Duodenal mucosa (tissue), 2 donors: ENCODE results near the gene SMIM23.

ENCODE experiments used
- H3K27ac ChIP-seq: one replicate; pipeline ENCODE4 v1.7.0; 2013; ENCODE audit warnings: low read depth, low read length
- H3K27me3 ChIP-seq, 2 donors: one replicate each; pipeline ENCODE4 v1.7.0; 2013; ENCODE audit warnings: low read length in 2 of 2, control low read depth in 1 of 2; ENCODE audit not compliant: insufficient read depth in 2 of 2, control insufficient read depth in 1 of 2
- H3K36me3 ChIP-seq, 2 donors: one replicate each; pipeline ENCODE4 v1.7.0; 2013; ENCODE audit warnings: low read length in 2 of 2, control low read depth in 1 of 2; ENCODE audit not compliant: insufficient read depth in 2 of 2, control insufficient read depth in 1 of 2
- H3K4me1 ChIP-seq, 2 donors: one replicate each; pipeline ENCODE4 v1.7.0; 2013; ENCODE audit warnings: low read length in 2 of 2, control low read depth in 1 of 2; ENCODE audit not compliant: insufficient read depth in 2 of 2, control insufficient read depth in 1 of 2
- H3K4me3 ChIP-seq, 2 donors: one replicate each; pipeline ENCODE4 v1.7.0; 2013; ENCODE audit warnings: low read length in 2 of 2, low read depth in 1 of 2
- H3K9ac ChIP-seq, 2 donors: one replicate each; pipeline ENCODE4 v1.7.0; 2013; ENCODE audit warnings: low read length in 2 of 2, low read depth in 1 of 2
- H3K9me3 ChIP-seq, 2 donors: one replicate each; pipeline ENCODE4 v1.7.0; 2013; ENCODE audit warnings: low read length in 2 of 2, control low read depth in 1 of 2; ENCODE audit not compliant: control insufficient read depth in 1 of 2

The SMIM23 gene

DNA sequence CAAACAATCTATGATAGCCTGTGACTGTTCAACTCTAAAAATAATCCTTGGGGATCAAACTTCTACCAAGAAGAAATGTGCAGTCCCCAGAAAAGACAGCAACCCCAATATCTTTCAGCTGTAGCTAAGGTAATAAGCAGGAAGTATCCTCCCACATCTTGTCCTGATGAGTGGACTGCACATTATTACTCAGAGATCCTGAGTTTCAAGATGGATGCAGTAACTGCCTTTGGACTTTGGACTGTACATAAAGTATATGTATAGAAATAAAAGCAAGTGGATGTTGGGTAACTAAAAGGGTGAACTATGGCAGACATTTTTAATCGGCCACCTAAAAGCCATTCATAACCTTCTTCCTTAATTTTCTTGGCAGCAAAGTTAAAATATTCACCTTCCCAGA lies 45.1 kb downstream of the SMIM23 start:
- no peaks in the 10 kb centered on the region for H3K27me3 ChIP-seq
- H3K27ac ChIP-seq: no peak overlapping the region
- H3K4me1 ChIP-seq: no peaks in the 10 kb centered on the region
- no peak overlapping the region for H3K9ac ChIP-seq
- no peaks in the 10 kb centered on the region for H3K36me3 ChIP-seq
- no peak overlapping the region for H3K4me3 ChIP-seq
- H3K9me3 ChIP-seq: peaks cover 5 to 10% of the 10 kb centered on the region in 2 donors

DNA sequence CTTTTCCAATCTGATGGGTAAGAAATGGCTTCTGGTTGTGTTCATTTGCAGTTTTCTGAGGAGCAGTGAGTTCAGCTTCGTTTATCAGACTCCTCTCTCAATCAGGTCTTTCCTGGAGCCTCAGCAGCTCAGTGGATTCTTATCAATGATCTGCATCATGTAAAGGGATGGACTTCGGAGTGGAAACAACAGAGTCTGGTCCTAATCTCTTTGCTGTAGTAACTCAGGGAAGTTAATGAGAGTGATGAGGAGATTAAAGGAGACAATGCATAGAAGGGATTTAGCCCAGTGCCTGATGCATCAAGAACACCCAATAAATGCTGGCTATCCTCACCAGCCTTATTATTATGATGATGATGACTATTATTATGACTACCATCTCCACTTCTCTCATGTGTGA lies 47.2 kb downstream of the SMIM23 start:
- Histone ChIP-seq H3K27ac (no peak overlapping the region), H3K9ac (no peak overlapping the region), H3K4me1 (no peaks in the 10 kb centered on the region), H3K36me3 (no peaks in the 10 kb centered on the region), H3K27me3 (no peaks in the 10 kb centered on the region), H3K4me3 (no peak overlapping the region), H3K9me3 (peaks cover 5 to 10% of the 10 kb centered on the region in 2 donors)

DNA sequence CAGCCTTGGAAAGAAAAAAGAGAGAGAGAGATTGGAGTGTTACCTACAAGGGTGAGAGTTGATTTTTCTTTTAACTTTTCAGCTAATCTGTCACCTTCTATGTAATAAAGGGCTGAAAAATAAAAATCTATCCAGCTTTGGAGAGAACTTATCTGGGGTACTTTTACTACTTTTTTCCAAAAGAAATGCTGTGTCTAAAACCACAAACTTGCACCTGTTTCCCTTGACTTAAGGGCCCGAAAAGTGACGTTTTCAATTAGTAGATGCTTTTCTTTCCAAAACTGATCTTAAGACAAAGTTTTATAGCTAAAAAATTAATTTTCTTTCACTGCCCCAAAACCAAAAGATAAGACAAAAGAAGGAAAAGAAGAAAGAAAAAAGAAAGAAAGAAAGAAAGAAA lies 48.8 kb downstream of the SMIM23 start:
- no peak overlapping the region for H3K4me3 ChIP-seq
- H3K36me3 ChIP-seq: no peaks in the 10 kb centered on the region
- H3K9ac ChIP-seq: no peak overlapping the region
- no peak overlapping the region for H3K27ac ChIP-seq
- no peaks in the 10 kb centered on the region for H3K4me1 ChIP-seq
- H3K27me3 ChIP-seq: no peaks in the 10 kb centered on the region
- H3K9me3 ChIP-seq: peaks cover 5 to 10% of the 10 kb centered on the region in 2 donors

DNA sequence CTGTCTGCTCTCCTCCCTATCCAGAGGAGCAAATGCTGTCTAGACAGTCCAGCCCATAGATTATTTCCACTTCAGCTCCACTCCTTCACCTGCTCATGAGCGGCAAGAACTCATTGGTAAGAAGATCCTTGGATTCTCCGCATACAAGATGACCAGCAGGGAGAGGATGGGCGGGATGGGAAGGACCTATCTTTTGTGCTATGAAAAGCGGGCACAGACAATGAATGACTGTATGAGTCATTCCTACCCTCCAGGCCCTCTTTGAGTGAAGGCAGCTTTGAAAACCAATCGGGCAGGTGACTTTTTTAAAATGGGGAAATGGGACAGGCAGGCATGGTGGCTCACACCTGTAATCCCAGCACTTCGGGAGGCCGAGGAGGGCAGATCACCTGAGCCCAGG lies 49.4 kb downstream of the SMIM23 start:
- Histone ChIP-seq H3K27me3 (no peaks in the 10 kb centered on the region), H3K9me3 (peaks cover 5 to 10% of the 10 kb centered on the region in 2 donors), H3K27ac (no peak overlapping the region), H3K9ac (no peak overlapping the region), H3K4me1 (no peaks in the 10 kb centered on the region), H3K36me3 (no peaks in the 10 kb centered on the region), H3K4me3 (no peak overlapping the region)

DNA sequence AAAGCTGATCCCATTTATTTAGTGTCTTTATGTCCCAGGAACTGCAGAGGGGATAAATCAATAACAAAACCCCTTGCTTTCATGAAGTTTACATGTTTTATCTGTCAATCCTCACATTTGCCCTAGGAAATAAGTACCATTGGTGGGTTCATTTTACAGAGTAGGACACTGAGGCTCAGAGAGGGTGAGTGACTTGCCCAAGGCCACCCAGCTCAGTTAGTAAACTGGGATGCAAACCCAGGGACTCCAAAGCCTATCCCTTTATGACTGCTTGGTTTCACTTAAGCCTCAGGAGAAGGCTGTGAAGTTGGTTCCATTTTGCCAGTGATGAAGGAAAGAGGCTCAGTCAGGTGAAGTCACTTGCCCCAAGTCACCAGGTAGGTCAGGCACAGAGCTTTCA lies 51.9 kb downstream of the SMIM23 start:
- H3K27me3 ChIP-seq: no peaks in the 10 kb centered on the region
- H3K27ac ChIP-seq: no peak overlapping the region
- H3K4me1 ChIP-seq: peaks cover 0 to 4% of the 10 kb centered on the region in 2 donors
- no peaks in the 10 kb centered on the region for H3K36me3 ChIP-seq
- H3K4me3 ChIP-seq: no peak overlapping the region
- no peak overlapping the region for H3K9ac ChIP-seq
- peaks cover 4 to 5% of the 10 kb centered on the region in 2 donors for H3K9me3 ChIP-seq

DNA sequence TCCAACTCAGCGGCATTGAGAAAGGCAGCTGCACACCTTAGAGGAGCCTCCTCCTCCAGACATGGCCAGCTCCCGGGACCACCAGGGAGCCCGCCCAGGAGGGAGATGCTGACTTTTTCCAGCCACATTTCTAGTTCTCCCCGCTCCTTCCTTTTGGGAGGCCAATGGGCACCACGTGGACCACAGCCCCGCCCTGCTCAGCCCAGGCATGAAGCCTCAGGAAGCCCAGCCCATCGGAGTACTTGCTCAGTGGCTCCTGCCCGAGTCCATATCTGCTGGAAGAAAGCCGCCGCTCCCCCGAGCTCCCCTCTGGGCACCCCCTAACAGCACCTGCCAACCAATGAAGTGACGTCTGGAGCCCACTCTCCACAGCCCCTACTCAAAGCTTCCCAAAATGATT lies 52.4 kb downstream of the SMIM23 start:
- Histone ChIP-seq H3K36me3 (no peaks in the 10 kb centered on the region), H3K4me1 (peaks cover 0 to 4% of the 10 kb centered on the region in 2 donors)

DNA sequence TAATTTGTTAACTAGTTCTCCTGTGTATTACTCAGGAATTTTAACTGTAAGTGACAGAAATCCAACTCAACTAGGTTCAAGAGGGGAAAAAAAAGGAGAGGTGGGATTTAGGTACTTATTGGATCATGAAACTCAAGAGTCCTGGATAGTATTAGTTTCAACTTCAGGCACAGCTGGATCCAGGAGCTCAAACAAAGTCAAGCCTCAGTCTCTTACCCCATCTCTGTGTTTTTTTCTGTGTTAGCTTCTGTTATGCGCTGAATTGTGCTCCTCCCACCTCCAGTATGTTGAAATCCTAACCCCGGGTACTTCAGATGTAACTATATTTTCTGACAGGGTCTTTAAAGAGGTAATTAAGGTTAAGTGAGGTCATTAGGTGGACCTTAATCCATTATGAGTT lies 53.5 kb downstream of the SMIM23 start:
- Histone ChIP-seq H3K27me3 (no peaks in the 10 kb centered on the region), H3K27ac (no peak overlapping the region), H3K4me3 (no peak overlapping the region), H3K9ac (no peak overlapping the region), H3K9me3 (no peaks in the 10 kb centered on the region), H3K4me1 (peaks cover 0 to 4% of the 10 kb centered on the region in 2 donors), H3K36me3 (no peaks in the 10 kb centered on the region)

More for the DNA sequence above, 52.4 kb downstream of the SMIM23 start:
- H3K4me3 ChIP-seq: no peak overlapping the region
- H3K9ac ChIP-seq: no peak overlapping the region
- H3K27ac ChIP-seq: no peak overlapping the region
- H3K27me3 ChIP-seq: no peaks in the 10 kb centered on the region
- peaks cover 3 to 5% of the 10 kb centered on the region in 2 donors for H3K9me3 ChIP-seq

DNA sequence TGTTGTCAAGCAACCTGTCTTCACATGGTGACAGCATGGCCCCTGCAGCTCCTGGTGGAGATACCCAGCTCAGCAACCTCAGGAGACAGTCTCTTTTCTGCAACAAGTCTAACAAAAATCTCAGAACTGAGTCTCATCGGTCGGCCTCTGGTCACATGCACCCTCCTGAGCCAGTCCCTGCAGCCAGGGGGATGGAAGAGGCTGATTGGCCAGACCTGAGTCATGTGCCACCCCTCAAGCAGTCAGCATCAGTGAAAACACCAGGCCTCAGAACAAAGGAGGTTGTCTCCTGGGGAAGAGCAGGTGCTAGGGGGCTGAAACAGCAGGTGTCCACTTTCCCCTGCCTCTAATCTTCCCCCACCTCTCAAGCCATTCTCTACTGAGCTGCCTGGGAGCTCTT lies 54.4 kb downstream of the SMIM23 start:
- Histone ChIP-seq H3K4me1 (peaks cover 0 to 4% of the 10 kb centered on the region in 2 donors), H3K27me3 (no peaks in the 10 kb centered on the region), H3K36me3 (no peaks in the 10 kb centered on the region), H3K9me3 (no peaks in the 10 kb centered on the region), H3K4me3 (no peak overlapping the region), H3K9ac (no peak overlapping the region), H3K27ac (no peak overlapping the region)
